GM18519 (cell line): Measurements from ENCODE around the gene EDA2R.

Source experiments
- ATAC-seq: cut with Tn5 transposase; IDR thresholded peaks from one replicate; pipeline ENCODE4 v1.9.1; 2021; ENCODE audit warnings: mild to moderate bottlenecking, moderate library complexity; ENCODE audit not compliant: unreplicated experiment, low FRiP score

The EDA2R gene, protein sequence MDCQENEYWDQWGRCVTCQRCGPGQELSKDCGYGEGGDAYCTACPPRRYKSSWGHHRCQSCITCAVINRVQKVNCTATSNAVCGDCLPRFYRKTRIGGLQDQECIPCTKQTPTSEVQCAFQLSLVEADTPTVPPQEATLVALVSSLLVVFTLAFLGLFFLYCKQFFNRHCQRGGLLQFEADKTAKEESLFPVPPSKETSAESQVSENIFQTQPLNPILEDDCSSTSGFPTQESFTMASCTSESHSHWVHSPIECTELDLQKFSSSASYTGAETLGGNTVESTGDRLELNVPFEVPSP

DNA sequence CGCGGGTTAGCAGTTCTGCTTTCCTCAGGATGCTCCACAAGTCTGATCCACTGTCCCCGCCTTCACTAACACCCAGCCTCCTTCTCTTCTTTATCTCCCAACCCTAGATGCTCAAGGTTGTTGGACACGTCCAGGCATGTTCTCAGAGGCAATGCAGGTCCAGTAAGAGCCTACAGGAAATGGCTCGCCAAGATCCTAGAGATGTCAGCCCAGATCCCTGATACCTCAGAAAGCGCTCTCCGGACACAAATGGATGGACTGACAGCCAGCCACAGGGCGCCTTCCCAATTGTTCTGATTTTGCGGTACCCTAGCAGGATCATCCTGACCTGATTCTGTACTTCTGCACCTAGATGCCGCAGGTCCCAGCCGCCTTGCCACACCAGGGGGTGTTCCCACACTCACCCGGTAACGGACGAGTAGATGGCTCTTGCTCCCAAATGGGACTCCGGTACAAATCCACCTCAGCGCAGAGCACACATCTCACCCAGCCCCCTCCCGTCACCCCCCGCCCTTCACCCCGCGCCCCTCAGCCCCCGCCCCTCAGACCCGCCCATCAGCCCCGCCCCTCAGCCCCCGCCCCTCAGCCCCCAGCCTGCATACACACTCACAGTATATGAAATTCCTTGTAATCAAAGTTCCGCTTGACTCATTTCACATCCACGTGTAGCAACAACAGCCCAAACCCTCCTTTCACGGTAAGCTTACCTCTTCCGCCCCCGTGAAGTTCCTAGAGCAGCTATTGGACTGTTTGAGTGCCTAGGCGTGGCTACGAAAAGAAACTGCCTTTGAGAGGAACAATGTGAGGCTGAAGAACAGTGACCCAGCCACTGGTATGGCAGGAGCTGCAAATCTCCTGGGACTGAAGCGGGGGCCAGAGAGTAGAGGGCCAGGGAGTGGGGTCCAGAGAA is at the start of gene EDA2R:
Gene EDA2R (minus strand): TSS at position 488 of the 910 bp plus-strand sequence. CDS start 23,058 bp downstream, outside the sequence.
- peak; percentile 96 for ATAC-seq

DNA sequence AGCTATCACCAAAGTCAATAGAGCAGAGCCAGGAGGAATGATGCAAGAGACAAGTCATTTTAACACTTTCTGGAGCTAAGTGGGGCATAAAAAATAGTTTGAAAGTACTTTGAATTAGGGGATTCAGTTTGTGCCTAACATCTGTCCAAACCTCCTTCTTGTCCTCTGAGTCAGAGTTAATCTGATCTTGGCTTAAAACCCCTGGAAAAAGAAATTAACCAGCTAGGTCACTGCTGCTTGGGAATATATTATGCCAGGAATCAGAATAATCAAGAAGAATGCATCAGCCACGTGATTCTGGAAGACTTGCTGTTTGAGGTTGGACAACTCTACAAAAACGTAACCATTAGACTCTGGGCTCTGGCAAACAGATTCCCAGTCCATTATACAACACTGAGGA is 45.3 kb upstream of the EDA2R start:
- no peak for ATAC-seq

DNA sequence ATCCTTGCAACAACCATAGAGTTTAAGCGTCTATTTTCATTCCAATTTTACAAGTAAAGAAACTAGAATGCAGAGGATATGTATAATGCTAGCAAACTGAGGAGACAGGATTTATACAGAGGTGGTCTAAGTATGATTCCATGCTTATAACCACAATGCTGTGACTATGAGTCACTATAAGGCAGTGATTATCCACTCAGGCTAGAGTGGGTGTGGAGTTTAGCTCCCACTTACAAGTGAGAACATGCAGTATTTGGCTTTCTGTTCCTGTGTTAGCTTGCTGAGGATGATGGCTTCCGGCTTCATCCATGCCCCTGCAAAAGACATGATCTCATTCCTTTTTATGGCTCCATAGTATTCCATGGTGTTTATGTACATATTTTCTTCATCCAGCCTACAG is 41.6 kb upstream of the EDA2R start:
- no peak for ATAC-seq

DNA sequence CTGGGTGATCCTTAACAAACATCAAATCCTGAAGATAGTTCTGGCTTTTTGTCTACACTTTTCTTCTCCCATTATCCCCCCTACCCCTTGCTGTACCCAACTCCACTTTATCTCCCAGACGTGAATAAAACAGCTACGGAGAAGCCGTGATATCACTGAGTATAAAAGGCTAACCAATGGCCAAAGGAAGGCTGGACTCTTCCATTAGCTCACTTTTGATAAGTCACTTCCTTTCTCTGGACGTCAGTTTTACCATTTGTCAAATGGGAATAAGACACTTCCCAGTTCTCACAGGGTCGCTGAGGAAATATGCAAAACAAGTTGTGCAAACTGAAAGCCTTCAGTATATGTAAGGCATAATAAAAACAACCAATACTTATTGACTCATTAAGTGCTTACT is 38.6 kb upstream of the EDA2R start:
- no peak for ATAC-seq

DNA sequence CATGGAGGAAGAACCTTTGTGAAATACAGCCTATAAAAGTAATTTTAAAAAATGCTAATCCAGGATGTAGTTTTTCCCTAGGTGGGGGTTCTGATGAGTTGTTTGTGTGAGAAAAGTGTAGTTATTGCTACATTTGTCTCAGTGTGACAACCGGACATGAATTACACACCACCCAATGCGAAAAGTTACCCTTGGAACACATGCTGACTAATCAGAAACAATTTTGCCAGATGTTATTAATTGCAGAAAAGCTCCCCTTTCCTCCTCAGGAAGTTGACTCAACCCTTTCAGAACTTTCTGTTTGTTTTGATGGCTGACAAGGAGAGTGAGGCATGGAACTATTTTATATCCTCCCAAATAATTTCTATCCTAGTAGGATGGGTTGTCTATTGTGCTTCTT is 38.1 kb upstream of the EDA2R start:
- ATAC-seq, result no peak

DNA sequence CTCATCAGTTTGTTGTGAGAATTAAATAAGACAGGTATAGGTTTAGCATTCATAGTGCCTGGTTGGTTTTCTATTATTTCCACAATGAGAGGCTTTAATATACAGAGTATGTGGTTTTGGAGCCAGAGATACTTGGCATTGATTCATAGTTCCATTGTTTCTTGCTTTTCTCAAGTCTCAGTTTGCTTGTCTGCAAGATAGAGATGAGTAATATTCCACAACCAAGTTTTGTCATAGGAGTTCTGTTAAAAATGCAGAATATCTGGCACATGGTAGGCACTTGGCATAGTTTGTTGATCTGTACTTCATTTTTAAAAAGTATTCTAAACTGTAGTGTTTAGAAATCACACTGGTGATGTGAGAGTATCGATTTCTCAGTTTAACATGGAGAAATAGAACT is 37.5 kb upstream of the EDA2R start:
- no peak for ATAC-seq

DNA sequence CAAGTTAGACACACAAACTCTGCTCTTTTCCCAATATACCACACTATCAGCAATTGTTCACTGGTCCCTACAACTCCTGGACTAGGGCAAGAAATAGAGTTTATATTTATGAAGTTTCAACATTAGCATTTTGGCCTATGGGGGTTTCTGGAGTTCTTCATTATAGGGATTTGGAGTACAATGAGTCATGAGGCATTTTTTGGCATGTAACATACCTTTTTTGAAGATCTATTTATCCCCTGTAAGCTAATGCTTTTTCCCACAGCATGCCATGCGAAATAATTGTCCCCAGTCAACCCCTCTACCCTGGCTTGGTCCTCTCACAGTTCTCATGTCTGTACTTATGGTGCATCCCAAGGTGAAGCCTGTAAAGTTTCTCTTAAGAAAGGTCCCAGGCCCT is 36.7 kb upstream of the EDA2R start:
- no peak for ATAC-seq

DNA sequence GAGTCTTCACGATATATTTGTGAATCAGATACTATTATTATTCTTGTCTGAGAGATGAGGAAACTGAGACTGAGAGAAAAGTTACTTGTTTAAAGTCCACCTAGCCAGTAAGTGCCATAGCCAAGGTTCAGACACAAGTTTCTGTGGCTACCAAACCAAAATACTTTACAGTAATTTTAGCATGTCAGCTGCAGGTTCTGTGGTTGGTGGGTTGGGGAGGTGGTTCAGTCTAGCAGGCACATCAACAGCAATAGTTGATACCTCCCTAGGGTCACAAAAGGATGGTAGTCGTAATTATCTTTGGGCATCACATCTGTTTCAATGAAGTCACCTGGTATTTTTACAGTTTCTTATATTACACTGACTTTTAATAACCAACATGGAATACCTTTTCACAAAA is 35.6 kb upstream of the EDA2R start:
- ATAC-seq, result no peak

DNA sequence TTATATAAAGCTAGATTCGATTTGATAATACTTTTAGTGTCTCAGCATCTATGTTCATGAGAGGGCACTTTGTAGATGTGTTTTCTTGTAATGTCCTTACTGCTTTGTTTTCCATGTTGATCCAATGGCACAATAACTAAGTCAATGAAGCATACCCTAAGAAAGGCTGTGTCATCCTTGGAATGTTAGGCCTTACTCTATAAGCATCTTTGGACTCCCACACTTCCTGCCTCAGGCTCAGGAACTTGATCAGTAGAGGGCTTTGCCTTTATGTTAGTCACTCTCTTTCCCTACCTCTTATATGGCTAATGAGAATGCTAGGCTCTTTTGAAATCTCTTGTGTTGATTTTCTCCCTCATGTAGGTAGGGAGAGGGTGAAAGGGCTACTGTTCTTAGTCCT is 33.2 kb upstream of the EDA2R start:
- ATAC-seq, result no peak

DNA sequence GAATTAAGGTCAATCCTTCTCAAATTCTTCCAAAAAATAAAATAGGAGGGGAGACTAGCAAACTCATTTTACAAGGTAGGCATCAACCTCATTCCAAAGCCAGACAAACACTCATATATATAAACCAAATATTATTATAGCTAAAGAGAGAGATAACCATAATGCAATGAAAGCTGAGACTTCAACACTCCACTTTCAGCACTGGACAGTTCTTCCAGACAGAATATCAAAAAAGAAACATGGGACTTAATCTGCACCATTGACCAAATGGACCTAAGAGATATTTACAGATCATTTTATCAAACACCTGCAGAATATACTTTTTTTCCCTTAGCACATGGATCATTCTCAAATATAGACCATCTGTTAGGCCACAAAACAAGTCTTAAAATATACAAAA is 15.5 kb upstream of the EDA2R start:
- no peak for ATAC-seq

DNA sequence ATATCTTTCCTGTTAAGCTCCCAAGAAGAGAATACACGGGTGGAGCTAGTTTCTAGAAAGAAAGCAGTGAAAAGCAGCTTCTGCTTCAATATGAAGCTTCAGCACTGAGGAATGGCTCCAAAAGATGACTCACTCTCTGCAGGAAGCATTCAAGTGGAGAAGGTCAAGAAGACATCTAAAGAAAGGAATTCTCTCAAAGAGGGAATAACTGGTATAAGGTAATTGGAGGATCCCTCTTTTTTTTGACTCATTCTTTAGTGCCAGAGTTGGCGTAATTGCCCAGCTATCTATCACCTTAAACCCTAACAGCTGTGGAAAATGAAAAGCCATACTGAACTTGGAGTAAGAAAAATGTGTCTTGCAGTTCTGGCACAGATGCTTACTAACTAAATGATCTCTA is 3.5 kb downstream of the EDA2R start:
- no peak for ATAC-seq

DNA sequence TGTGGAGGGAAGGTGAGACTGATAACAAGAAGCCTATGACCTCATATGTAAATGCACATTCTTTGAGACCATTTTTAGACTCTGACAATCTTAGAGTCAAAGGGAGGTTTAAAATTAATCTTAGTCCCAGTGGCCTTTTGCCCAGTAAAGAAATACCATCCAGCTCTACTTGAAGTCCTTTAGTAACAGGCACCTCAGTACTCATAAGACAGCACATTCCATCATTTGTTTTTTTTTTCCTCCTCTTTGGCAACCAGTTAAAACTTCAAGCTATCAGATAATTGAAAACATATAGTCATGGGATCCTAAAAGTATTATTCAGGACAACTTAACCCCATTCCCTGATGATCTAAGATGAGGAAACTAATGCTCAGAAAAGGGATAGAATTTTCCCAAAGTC is 4.6 kb downstream of the EDA2R start:
- ATAC-seq, result no peak

DNA sequence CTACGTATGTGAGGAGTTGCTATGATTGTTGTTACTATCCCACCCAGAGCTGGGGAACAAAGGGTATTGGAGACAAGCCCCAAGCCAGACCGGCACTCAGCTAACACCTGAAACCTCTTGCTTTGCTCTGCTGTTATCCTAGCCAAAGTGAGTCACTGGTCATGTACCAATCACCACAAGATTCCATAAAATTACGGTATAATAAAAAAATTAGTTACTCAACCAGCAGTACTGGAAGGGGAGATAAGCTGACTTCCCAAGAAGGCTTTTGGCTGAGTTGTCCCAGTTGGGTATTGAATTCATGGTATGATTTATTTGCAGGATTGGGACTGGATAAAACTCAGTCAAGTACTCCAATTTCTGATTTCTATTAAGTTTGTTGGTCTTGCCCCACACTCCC is 5.3 kb downstream of the EDA2R start:
- no peak for ATAC-seq

DNA sequence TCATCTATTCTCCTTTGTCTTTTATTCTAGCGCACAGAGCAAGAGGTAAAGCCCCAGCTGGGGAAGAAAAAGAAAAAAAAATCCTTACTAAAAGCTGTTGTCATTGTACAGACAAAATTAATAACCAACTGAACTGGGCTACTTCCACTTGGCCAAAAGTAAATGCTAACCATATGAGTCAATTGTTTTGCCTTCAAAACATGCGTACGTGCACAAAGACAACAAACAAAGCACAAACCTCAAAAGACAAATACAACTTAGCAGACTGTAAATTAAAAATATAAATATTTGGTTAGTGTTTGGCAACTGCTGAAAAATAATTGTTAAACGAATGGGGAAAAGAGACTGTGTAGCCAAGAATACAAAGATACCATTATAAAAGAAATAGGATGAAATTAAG is 5.9 kb downstream of the EDA2R start:
- ATAC-seq, result no peak

DNA sequence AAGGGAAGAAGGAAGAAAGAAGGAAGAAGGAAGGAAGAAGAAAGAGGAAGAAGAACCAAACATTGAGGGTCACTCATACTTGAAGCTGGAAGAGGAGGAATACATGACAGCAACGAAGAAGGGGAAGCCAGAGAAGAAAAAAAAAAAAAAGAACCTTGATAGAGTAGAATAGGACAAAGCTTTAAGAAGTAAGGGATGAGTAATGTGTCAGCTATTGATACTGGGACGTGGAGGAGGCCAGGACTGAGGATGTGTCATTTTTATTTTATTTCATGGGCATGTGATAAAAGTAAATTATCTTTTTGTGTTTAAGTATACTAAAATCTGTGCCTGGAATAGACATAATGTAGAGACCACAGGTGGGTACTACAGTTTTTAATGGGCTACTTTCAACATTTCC is 6.4 kb downstream of the EDA2R start:
- no peak for ATAC-seq

DNA sequence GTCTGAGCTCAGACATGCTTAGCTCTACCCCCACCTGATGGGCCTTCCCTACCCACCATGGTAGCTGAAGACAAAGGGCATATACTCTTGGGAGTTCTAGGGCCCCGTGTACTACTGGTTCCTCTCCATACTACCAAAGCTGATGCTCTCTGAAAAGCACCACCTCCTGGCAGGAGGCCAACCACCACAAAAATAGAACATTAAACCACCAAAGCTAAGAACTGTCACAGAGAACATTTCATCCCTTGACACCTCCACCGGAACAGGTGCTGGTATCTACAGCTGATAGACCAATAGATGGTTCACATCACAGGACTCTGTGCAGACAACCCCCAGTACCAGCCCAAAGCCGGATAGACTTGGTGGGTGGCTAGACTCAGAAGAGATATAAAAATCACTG is 13.4 kb downstream of the EDA2R start:
- ATAC-seq, result no peak

DNA sequence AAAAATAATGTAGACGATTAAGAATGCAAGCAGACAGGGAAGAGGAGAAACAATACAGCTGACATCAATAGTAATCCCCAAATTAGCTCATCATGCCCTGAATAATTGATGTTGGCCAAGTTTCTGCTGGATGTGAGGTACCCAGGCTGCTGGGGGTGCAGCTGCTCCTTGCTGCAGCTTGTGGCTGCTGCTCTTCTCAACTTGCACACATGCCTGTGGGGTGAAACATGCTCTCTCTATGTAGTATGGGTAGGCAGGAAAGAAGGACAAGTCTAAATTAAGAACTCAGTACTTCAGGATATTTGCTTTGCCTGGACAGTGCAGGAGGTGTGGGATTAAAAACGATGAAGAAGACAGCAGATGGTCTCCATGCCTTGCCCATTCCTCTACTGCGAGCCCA is 16.7 kb downstream of the EDA2R start:
- no peak for ATAC-seq

DNA sequence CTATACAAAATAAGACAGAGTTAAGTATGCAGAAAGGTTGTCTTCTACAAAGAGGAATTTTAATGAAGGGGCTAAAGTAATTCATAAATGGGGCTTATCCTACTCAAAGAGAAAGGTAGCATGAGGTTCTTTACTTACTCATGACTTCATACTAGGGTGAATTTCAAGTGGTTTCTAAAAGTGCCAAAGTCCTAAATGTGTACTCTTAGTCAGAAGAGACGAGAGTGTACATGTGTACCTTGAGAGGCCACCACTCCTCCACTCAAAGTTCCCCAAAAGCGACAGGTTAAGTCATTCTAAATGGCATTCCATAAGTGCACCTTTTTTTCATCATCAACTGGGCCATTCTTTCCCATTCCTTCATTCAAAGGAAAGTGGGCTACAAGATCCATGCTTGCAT is 21.9 kb downstream of the EDA2R start:
- no peak for ATAC-seq

DNA sequence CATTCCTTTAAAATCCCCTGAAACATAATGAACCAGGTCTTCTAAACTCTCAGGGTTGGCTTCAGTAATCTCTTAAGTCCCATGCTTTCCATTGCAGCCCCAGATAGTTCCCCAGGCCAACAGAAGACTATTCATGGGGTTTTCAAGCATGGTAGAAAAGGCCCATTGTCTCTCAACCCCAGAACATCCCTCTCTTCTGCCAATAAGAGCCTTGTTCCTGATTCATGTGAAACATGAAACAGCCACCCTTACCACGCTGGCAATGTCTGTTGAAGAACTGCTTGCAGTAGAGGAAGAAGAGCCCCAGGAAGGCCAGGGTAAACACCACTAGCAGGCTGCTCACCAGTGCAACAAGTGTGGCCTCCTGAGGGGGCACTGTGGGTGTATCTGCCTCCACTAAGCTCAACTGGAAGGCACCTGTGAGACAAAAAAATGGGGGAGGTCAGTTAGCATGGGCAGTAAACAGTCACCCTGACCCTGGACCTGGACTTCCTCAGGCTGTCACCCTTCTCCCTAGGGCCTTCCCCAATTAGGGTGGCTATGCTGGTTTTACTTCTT is 36.4 kb downstream of the EDA2R start:
- ATAC-seq, result no peak

DNA sequence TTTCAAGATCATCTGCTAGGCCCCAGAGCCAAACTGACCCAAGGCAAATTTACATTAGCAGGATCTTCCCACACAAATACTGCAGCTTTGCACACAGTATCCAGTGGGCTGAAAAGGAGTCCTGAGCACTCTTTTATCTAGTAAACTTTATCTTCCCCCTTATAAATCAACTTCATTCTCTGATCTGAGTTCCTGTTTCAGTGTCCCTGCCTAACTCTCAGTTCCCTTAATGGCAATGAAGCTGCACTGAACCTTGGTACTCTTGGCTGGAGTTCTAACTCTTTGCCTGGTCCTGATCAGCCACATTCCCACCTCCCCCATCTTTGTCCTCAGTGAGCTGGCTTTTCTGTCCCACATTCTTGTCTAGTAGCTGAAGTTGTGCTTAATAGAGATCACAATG is 37.4 kb downstream of the EDA2R start:
- no peak for ATAC-seq

DNA sequence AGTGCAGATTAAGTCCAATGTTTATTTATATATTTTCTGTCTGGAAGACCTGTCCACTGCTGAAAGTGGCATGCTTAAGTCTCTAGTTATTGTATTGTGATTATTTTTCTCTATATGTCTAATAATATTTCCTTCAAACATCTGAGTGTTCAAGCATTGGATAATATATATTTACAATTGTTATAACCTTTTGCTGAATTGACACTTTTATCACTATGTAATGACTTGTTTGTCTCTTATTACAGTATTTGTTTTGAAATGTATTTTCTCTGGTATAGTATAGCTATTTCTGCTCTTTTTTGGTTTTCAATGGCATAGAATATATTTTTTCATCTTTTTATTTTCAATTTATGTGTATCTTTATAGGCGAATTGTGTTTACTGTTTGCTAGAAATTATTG is 59.7 kb downstream of the EDA2R start:
- no peak for ATAC-seq

DNA sequence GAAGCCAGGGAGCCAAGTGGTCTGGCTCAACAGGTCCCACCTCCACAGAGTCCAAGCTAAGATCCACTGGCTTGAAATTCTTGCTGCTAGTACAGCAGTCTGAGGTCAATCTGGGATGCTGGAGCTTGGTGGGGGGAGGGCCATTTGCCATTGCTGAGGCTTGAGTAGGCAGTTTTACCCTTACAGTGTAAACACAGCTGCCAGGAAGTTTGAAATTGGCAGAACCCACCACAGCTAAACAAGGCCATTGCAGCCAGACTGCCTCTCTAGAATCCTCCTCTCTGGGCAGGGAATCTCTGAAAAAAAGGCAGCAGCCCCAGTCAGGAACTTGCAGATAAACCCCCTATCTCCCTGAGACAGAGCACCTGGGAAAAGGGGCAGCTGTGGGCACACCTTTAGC is 84.9 kb downstream of the EDA2R start:
- ATAC-seq, result no peak
